SK-N-SH treated with all-trans-retinoic acid at 6 μM for 48 hours (cell line): ENCODE results near the gene MAN1A1.

Source experiments
- CSDC2 ChIP-seq: fragments of 250-450 bp; sonication (Bioruptor Pico); IDR thresholded peaks from 2 replicates; pipeline ENCODE4 v1.5.0; 2020; ENCODE audit warnings: mild to moderate bottlenecking, moderate library complexity
- ISL1 ChIP-seq: fragments of 250-450 bp; sonication (Bioruptor Pico); IDR thresholded peaks from 2 replicates; pipeline ENCODE4 v2.1.2; 2022; ENCODE audit warnings: mild to moderate bottlenecking, moderate library complexity
- PATZ1 ChIP-seq: fragments of 250-450 bp; sonication (Bioruptor Pico); IDR thresholded peaks from 2 replicates; pipeline ENCODE4 v1.8.0; 2020; ENCODE audit warnings: mild to moderate bottlenecking, moderate library complexity, borderline replicate concordance
- POU6F1 ChIP-seq: fragments of 250-450 bp; sonication (Bioruptor Pico); IDR thresholded peaks from 2 replicates; pipeline ENCODE4 v1.8.0; 2021; ENCODE audit warnings: low read depth, mild to moderate bottlenecking, moderate library complexity, borderline replicate concordance
- SNAI2 ChIP-seq: fragments of 250-450 bp; sonication (Bioruptor Pico); IDR thresholded peaks from 2 replicates; pipeline ENCODE4 v1.5.0; 2020; ENCODE audit warnings: mild to moderate bottlenecking, moderate library complexity
- TOX ChIP-seq: fragments of 250-450 bp; sonication (Bioruptor Pico); IDR thresholded peaks from 2 replicates; pipeline ENCODE4 v1.8.0; 2021; ENCODE audit warnings: mild to moderate bottlenecking, moderate library complexity, borderline replicate concordance
- ZFP30 ChIP-seq: fragments of 450-650 bp; formaldehyde crosslinking; IDR thresholded peaks from 2 replicates; pipeline ENCODE4 v1.5.0; 2022; ENCODE audit warnings: mild to moderate bottlenecking, moderate library complexity
- ZNF70 ChIP-seq: fragments of 450-650 bp; formaldehyde crosslinking; IDR thresholded peaks from 2 replicates; pipeline ENCODE4 v1.5.0; 2020; ENCODE audit warnings: mild to moderate bottlenecking, moderate library complexity
- ZNF8 ChIP-seq: fragments of 450-650 bp; formaldehyde crosslinking; IDR thresholded peaks from 2 replicates; pipeline ENCODE4 v1.5.0; 2020; ENCODE audit warnings: mild to moderate bottlenecking, moderate library complexity

- no peak for TF ChIP-seq SNAI2 (CRISPR knock-in tag)
- TF ChIP-seq CSDC2 (CRISPR knock-in tag) = no peak
- TF ChIP-seq ZFP30 (CRISPR knock-in tag) = no peak
- no peak for TF ChIP-seq ISL1
- TF ChIP-seq TOX = no peak
- TF ChIP-seq POU6F1 (CRISPR knock-in tag) = no peak
- no peak for TF ChIP-seq ZNF70 (CRISPR knock-in tag)
- no peak for TF ChIP-seq PATZ1 (CRISPR knock-in tag)
- no peak for TF ChIP-seq ZNF8 (CRISPR knock-in tag)
These were observed 163.1 kb downstream of the MAN1A1 start for GRCh38 chr6:119186490-119186889.
